GM18867 (cell line): ENCODE results near the gene PDE3A.

Experiments
- ATAC-seq: cut with Tn5 transposase; IDR thresholded peaks from one replicate; pipeline ENCODE4 v1.9.1; 2021; ENCODE audit warnings: mild to moderate bottlenecking, moderate library complexity; ENCODE audit not compliant: unreplicated experiment

PDE3A gene

DNA sequence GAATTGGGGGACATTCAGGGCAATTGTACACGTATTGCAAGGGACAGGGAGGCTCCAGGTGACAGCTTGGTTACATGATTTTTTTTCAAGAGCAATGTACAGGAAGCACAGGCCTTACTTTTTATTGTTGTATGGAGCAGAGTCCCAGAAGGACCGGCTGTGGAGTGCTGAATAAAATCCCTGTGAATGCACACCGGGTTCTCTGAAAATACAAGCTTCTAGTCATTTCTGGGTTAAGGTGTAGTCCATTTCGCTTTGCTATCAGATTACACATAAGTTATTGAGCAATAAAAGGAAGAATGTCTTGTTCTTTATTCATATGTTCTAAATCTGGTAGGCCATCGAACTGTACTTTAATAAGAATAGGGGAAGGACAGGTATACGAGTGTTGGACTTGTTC, 52.2 kb downstream of the PDE3A start:
- ATAC-seq, result no peak

DNA sequence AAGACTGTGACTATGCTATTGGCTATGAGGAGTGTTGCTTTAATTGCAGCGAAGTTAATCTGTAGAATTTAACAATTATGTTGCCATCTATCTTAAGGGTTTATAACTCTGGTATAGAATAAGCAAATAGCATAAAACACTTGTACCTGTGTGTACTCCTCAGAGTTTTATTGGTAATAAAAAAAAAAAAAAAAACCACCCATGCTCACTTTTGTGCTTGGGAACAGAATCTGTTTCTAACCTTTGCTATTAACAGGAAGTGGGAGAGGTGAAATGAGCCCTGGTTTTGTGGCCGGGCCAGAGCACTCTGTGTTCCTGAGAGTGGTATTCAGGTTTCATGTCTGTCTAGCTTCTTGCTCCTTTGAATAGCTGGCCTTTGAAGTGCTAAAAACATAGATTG, 53.1 kb downstream of the PDE3A start:
- no peak for ATAC-seq

DNA sequence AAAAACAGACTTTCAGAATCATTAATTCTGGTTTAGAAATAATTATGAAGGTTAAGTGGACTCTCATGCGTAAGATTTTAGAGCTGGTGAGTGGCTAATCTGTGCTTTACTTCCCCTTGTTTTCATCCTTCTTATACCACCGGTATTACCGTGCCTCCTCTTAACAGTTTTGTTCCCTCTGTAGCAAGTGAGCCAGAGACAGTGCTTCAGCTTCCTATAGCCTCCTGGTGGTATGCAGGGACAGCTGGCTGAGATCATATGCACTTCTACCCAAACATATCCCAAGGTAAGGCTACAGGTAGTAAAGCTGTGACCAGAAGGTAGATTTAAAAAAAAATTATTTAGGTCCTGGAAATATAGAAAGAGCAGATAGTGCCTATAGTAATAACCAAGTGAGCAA, 55.2 kb downstream of the PDE3A start:
- ATAC-seq, result no peak

DNA sequence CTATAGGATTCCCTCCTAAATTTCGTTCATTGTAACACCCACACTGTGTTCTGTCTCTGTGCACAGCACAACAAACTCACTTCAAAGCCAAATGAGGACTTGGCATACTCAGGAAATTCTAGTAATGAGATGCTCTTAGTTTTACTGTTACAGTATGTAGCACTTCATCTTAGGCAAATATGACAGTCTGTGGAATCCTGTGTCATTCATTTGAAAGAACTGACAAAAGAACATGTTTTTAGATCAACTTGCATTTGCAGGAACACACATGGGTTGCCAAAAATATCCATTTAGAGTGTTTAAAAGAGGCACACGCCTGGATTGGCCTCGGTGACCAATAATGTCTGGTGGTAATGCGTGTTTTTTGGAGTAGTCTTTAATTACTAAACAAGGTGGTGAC, 56.5 kb downstream of the PDE3A start:
- ATAC-seq, result no peak

DNA sequence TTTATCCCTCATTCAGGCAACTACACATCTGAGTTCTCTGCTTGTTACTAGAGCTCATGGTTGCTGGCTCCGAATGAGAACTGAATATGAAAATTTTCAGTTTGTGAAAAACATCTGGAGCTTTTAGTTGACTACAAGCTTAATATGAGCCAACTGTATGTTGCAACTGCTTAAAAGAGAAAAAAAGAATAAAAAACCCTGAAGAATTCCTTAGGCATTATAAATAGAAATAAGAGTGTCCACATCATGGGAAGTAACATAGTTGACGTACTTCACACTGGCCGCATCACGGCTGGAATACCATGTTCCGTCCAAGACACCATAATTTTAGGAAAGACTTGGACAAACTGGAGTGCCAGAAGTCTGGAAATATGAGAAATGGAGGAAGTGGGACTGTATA, 57.9 kb downstream of the PDE3A start:
- no peak for ATAC-seq

DNA sequence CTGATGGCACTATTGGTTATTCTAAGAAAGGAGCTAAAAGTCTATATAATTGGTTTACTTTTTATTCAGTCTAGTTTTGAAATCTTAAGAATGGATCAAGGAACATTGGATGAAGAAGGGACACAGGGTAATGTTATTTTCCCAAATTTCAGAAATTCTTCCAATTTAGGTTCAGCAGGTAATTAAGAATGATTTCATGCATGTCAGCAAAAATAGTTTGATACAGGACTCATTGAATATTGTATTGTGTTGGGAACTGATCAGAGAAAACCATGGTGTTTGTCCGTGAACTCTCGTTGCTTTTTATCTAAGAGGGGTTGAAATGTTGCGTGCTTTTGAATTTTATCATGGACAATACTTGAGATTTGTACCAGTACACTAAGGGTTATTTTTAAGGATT, 58.6 kb downstream of the PDE3A start:
- ATAC-seq, result no peak

DNA sequence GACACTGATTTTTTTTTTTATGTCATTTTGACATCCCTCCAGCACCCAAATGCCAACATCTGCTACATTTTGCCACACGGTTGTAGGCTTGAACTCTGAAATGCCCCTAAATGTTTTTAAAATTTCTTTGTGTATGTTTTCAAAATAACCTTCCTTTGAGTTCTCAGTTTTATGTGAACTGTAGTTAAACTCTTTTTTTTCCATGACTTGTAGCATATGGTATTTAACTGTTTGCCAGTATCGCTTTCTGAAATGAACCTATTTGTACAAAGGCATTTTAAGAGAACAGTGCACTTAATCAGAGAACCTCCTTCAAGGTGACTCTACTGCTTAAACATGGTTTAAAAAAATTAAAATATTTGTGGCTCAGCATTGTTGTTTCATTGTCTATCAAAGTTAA, 61.5 kb downstream of the PDE3A start:
- no peak for ATAC-seq

DNA sequence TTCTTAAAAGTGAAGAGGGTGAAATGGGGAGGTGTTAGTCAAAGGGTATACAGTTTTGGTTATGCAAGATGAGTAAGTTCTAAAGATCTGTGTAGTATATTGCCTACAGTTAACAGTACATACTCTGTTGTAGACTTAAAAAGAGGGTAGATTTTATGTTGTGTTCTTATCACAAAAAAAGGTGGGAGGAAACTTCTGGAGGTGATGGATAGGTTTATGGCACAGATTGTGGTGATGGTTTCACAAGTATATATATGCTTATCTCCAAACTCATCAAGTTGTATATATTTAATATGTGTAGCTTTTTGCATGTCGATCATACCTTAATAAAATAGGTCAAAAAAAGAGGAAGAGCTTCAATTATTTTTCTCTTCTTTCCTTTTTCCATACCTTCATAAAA, 64.0 kb downstream of the PDE3A start:
- ATAC-seq, result no peak

DNA sequence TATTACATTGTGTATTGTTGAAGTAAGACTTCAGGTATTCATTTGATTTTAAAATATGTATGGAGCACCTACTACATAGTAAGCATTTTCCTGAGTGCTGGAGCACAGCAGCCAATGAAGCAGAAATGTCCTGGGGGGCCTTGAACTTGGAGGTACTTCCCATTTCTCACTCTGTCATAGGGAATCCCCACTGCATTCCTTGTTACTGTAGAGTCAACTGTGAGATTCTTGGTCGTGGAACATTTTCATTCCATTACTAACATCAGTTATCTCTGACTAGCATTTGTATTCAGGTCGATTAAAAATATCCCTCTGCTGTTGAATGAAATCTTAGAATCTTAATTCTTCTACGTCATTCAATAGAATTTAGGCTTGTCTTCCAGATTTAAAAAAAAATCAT, 66.7 kb downstream of the PDE3A start:
- ATAC-seq, result no peak

DNA sequence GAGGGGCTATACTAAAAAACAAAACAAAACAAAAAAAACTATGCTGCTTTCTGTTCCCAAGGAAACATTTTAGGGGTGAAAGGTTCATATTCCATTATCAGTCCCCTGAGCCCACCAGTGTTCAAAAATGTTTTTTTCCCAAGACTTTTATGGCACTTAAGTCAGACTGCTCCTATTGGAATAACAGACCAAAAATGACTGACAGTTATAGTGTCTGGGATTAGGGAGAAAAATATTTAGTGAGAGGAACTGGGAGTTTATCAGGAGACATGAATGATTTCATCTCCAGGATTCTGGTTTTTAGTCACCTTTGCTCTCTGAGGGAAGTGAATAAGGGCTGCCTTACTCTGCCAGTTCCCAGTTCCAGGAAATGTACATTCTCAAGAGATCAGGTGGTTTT, 68.0 kb downstream of the PDE3A start:
- ATAC-seq, result no peak

DNA sequence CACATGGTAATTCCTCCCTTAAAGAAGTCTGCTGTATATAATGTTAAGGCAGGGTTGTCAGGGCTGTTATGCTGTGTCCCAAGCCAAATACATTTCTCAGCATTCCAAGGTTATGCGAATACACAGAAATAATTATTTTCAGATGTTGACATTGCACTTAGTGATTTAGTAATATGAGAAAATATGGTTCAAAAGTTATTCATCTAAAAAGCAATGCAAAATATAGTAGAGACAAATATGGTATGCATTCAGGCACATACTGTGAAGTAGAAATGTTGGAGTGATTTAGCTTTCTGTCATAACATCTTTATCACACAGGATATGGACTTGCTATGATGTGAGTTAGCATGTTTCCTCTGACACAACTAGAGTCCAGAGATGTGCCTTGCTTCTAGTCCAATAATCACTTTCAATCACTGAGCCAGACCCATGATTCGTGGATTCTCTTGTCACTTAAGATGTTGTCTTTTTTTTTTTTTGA, 70.0 kb downstream of the PDE3A start:
- no peak for ATAC-seq

DNA sequence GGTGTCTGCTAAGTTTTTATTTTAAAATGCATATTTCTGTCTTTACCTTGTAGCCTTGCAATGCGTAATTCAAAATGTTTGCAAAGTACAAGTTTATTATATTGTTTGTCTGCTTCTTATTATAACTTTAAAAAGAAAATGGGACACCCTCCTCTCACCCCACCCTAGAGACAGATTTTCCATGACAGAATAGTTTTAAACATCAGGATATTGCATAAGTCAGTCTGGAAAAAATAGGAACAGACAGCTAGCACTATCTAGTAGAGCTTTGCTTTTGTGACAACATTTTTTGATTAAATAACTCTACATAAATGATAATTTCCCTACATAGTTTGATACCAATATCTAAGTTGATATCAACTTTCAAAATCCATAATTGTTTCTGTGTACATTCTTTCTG, 71.3 kb downstream of the PDE3A start:
- no peak for ATAC-seq

DNA sequence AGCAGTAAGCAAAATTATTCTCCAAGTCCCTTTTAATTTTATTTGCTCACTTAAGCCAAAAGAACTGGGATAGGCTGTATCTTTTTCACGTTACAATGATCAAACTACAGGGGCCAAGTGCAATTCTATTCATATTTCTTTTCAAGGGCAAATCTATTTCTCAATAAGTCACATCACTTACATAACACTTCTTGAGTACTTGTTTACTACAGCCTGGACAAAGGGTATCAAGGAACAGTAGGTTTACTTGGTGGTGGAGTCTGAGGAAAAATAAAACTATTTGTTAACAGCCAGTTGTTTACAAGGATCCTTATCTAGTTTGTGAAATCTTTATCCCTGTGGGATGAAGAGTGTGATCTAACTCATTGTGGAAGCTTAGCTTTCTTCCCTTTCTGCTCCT, 72.1 kb downstream of the PDE3A start:
- no peak for ATAC-seq

DNA sequence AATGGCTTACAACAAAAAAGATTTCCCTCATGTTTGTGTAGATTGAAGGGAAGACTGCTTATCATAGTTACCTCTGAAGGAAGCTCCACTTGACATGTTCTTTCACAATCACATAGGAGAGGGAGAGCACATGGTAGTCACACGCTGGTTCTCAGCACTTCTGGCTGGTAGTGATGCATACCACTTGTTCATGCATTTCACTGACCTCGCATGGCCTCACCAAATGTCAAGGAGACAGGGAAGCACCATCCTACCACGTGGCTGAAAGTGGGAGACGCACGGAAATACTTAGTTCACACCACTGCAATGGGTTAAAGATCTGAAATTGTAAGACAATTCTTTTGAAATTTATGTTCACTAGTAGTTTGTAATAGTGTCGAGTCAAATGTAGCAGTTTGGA, 74.0 kb downstream of the PDE3A start:
- ATAC-seq, result no peak

DNA sequence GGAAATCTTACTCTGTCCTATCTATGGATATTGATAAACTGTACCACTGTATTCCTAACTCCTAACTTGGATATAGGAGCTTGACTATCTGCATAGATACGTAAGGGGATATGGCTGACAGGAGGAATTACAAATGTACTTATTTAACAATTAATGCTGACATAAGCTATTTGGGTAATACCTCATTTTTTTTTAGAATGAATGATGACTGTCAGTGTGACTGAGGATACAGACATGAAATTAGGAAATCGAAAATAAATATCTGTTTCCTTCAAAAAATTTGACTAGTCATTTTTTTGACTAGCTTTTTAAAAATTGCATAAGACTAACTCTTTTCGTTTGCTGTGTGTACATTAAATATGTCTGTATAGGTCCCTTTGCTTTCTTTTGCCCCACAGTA, 74.9 kb downstream of the PDE3A start:
- no peak for ATAC-seq

DNA sequence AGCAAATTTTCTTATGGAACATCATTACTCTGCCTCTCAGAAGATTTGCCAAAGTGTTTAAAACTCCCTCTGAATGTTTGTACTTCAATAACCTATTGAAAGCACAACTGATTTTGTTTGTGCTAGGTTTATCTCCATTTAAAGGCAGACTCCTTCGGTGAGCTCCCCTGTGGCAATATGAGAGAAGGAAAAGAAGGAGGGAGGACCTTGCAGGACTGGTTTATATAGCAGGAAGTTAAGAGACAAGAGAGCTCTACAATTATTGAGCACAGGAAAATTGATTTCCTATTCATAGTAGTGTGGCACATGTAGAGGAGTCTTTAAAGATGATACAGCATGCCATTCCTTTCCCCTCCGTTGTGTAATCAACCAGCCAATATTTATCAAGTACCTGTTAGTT, 75.5 kb downstream of the PDE3A start:
- no peak for ATAC-seq

DNA sequence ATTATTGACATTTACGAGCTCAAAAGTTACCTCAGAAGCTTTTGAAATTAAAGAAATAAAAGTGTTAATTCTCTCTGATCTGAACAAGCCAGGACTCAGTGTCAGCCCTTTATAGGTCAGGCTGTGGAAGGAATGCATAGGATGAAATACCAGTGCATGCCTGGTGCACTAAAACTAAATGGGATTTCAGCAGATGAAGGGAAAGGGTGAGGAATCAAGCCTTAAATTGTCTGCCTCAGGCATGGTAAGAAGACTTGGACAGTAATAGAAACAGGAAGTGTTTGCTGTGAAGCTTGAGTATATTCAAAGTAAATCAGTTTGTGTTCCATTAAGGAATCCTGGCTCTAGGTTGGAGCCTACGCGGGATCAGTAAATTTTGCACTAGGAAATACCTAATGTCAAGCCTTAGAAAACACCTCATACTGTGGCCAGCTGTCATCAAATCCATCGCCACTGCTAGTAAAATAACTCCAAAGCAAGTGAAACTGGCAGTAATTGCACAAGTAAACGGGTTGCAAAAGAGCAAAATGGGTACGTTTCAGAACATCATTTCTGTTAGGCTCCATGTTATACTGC, 76.3 kb downstream of the PDE3A start:
- no peak for ATAC-seq

DNA sequence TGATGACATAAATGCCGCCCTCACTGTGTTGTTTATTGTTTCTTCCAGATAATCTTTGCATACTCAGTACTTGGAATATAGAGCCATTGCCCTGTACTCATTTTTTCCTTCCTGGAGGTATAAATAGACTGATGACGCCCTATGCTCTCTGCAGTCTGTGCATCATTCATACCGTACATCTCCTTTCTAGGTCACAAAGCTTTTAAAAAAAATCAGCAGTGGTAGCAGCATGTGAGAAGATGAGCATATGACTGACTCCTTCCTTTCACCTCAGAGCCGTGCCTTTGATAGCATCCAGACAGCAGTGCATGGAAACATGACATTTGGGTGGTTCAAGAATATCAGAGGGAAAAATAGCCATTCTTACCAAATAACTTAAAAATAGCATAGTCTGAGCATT, 77.3 kb downstream of the PDE3A start:
- ATAC-seq, result no peak

DNA sequence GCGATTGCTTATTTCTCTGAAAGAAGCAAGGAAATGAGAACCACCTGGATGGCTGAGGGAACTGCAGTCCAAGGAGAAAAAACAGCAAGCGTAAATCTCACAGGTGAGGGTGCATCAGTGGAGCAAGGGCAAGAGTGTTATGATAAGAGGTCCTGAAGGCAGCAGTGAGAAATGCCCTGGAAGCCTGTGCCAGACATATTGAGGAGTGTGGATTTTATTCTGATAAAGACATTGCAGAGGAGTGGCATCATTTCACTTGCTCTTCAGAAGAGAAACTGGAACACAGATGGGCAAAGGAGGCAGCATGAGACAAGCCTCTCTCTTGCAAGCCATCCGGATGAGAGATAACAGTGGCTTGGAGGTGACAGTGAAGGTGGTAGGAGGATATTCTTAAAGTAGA, 78.5 kb downstream of the PDE3A start:
- ATAC-seq, result no peak

DNA sequence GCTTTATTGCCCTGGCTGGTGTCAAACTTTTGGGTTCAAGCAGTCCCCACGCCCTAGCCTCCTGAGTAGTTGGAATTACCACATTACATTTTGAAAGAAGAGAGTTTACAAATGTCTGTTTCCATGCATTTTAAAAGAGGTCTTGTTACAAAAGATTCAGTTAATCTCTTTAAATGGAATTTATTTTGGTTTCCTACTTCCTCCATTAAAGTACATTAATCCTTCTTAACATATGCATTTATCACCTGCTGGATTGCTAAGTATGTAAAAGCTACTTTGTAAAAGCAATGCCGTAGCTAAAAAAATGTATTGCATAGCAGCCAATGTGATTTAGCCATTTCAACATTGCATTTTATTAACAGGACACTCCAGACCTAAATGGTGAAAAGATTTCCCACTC, 80.4 kb downstream of the PDE3A start:
- no peak for ATAC-seq

DNA sequence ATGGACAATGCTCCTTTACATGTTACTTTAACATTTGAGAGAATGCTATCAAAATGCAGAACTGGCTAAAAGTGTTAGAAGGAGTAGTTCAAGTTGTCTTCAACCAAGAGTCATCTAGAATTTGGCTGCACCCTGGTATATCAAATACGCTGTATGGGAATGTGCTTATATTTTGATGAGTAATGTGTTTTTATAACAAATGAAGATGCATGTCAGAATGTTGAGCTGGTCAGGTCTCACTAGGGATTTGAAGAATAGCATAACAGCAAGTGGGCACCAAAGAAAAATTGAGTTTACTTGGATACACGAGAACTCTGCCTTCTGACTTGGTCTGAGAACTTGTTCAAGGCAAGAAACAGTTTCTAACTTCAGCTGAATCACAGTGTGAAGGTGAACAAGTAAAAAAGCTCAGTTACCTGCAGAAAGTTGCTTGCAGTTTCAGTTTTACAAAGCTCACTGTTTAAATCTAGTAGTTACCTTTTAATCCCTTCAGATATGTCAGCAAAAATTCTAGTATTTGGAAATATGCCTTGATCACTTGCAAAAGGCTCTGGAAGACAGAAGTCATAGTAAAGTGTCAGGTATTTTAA, 82.3 kb downstream of the PDE3A start:
- no peak for ATAC-seq

DNA sequence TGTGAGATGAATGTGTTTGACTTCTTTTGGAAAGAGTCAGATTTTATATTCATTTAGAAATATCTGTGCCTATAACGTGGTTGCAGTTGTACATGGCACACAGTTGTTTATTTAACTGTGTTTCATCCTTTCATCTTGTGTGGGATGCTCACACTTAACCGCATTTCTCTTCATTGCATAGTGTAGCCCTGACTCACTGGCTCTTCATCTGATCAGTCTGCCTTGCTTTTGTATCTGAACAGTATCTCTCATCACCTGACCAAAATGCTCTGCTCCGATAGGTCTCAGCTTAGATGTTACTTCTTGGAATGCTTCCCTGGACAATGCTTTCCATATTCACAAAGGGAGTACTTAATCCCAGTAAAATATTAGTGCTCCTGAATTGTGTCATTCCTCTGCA, 83.4 kb downstream of the PDE3A start:
- no peak for ATAC-seq

DNA sequence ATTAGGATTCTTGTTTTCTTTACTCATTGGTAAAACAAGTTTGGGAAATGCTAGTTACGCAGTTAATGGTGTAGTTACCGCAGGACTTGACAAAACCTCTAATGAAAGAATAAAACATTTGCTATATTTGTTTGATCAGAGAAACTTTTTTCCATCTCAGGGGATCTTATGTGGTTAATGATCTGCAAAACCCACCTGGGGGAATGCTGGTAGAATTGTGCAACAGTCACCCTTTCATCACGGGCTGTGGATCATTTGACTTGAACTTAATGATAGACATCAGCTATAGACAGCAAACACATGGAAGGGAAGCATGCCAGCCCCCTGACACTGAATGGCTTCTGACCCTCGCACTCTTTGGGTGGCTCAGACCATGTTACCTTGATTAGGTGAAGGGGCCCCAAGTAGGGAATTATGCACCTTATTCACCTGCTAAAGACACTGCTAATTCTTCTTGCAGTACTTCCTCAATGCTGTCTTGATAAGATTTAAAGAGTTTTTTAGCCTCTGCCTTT, 84.2 kb downstream of the PDE3A start:
- ATAC-seq, result no peak
